K562 (cell line): ENCODE results near the gene PDE8B. TPM values are rescaled to one million over a fixed set of nuclear protein-coding genes. Genes with fewer than 3 reads are reported as not detected.

Experiments used
- HDAC3 ChIP-seq: fragments of 450-650 bp; IDR thresholded peaks from 2 replicates; pipeline ENCODE4 v1.6.1; 2018; ENCODE audit warnings: borderline replicate concordance, mild to moderate bottlenecking, moderate library complexity; ENCODE audit not compliant: partially characterized antibody
- TBP ChIP-seq: optimal IDR thresholded peaks from 2 replicates; pipeline ENCODE3; 2011; ENCODE audit warnings: low read depth, low read length, improper control_type of control experiment
- ZNF124 ChIP-seq: sonication (generic); formaldehyde crosslinking; IDR thresholded peaks from 2 replicates; pipeline ENCODE4 v1.8.1; 2022; ENCODE audit warnings: missing genetic modification reagents
- polyA plus RNA-seq, 8 experiments: library from polyadenylated mRNA; depleted of rRNA in 4 of 8; stranded (reverse) in 5 of 8; unstranded in 3 of 8; fragments of >200 nt; fragmentation: Nextera tagmentation in 2 of 8; fragmentation: Illumina TruSeq in 1 of 8; extraction: Ambion mirVana in 2 of 8; extraction: Trizol in 1 of 8; gene quantifications; 2 replicates each; pipeline versions ENCODE4 v1.2.1 to v1.2.3, GENCODE V29; 2011 to 2014; ENCODE audit warnings: inconsistent platforms in 1 of 8, missing spikeins in 1 of 8
- total RNA-seq, 7 experiments: library from RNA; depleted of rRNA in 6 of 7; stranded (reverse); fragments of >200 nt in 6 of 7; fragmentation: Illumina TruSeq in 2 of 7; extraction: Trizol in 2 of 7; gene quantifications; 2 replicates each; pipeline versions ENCODE4 v1.2.1 to v1.2.3, GENCODE V29; 2011 to 2021; ENCODE audit warnings: low replicate concordance in 1 of 7
- TF ChIP-seq, protein P1 (sequence below): fragments of 200-600 bp; sonication (generic); IDR thresholded peaks from one replicate; pipeline ENCODE4 v1.6.1; 2012; ENCODE audit warnings: mild to moderate bottlenecking, low read depth, low read length, inconsistent platforms

The PDE8B gene
- total and polyA plus RNA-seq, 9 of the 15 experiments (the other 6 are each of a cell fraction or from before 2014, with no cell fraction given): 0.15 to 0.28 TPM; not detected in 7

DNA sequence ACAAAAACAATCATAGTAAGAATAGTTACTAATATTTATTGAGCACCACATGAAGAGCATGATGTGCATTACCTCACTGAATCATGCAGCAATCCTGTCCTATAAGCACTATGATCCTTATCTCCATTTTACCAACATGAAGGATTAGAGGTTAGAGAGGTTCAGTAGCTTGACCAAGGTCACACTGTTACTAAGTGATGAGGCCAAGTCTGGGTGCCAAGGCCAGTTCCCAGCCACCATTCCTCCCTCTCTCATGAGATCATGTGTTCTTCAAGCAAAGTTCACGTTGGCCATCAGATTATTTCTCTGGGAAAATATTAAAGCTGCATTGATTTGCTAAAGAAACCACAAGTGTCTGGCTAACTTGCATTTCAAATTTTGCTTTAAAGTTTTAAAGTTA, 31.0 kb downstream of the PDE8B start (continued):
- TF ChIP-seq, protein P1, sequence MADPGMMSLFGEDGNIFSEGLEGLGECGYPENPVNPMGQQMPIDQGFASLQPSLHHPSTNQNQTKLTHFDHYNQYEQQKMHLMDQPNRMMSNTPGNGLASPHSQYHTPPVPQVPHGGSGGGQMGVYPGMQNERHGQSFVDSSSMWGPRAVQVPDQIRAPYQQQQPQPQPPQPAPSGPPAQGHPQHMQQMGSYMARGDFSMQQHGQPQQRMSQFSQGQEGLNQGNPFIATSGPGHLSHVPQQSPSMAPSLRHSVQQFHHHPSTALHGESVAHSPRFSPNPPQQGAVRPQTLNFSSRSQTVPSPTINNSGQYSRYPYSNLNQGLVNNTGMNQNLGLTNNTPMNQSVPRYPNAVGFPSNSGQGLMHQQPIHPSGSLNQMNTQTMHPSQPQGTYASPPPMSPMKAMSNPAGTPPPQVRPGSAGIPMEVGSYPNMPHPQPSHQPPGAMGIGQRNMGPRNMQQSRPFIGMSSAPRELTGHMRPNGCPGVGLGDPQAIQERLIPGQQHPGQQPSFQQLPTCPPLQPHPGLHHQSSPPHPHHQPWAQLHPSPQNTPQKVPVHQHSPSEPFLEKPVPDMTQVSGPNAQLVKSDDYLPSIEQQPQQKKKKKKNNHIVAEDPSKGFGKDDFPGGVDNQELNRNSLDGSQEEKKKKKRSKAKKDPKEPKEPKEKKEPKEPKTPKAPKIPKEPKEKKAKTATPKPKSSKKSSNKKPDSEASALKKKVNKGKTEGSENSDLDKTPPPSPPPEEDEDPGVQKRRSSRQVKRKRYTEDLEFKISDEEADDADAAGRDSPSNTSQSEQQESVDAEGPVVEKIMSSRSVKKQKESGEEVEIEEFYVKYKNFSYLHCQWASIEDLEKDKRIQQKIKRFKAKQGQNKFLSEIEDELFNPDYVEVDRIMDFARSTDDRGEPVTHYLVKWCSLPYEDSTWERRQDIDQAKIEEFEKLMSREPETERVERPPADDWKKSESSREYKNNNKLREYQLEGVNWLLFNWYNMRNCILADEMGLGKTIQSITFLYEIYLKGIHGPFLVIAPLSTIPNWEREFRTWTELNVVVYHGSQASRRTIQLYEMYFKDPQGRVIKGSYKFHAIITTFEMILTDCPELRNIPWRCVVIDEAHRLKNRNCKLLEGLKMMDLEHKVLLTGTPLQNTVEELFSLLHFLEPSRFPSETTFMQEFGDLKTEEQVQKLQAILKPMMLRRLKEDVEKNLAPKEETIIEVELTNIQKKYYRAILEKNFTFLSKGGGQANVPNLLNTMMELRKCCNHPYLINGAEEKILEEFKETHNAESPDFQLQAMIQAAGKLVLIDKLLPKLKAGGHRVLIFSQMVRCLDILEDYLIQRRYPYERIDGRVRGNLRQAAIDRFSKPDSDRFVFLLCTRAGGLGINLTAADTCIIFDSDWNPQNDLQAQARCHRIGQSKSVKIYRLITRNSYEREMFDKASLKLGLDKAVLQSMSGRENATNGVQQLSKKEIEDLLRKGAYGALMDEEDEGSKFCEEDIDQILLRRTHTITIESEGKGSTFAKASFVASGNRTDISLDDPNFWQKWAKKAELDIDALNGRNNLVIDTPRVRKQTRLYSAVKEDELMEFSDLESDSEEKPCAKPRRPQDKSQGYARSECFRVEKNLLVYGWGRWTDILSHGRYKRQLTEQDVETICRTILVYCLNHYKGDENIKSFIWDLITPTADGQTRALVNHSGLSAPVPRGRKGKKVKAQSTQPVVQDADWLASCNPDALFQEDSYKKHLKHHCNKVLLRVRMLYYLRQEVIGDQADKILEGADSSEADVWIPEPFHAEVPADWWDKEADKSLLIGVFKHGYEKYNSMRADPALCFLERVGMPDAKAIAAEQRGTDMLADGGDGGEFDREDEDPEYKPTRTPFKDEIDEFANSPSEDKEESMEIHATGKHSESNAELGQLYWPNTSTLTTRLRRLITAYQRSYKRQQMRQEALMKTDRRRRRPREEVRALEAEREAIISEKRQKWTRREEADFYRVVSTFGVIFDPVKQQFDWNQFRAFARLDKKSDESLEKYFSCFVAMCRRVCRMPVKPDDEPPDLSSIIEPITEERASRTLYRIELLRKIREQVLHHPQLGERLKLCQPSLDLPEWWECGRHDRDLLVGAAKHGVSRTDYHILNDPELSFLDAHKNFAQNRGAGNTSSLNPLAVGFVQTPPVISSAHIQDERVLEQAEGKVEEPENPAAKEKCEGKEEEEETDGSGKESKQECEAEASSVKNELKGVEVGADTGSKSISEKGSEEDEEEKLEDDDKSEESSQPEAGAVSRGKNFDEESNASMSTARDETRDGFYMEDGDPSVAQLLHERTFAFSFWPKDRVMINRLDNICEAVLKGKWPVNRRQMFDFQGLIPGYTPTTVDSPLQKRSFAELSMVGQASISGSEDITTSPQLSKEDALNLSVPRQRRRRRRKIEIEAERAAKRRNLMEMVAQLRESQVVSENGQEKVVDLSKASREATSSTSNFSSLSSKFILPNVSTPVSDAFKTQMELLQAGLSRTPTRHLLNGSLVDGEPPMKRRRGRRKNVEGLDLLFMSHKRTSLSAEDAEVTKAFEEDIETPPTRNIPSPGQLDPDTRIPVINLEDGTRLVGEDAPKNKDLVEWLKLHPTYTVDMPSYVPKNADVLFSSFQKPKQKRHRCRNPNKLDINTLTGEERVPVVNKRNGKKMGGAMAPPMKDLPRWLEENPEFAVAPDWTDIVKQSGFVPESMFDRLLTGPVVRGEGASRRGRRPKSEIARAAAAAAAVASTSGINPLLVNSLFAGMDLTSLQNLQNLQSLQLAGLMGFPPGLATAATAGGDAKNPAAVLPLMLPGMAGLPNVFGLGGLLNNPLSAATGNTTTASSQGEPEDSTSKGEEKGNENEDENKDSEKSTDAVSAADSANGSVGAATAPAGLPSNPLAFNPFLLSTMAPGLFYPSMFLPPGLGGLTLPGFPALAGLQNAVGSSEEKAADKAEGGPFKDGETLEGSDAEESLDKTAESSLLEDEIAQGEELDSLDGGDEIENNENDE: no peak
- no peak for TF ChIP-seq TBP
- TF ChIP-seq HDAC3: no peak
- TF ChIP-seq ZNF124: no peak
